ENCODE measurements around the gene CDYL.

The CDYL gene

DNA sequence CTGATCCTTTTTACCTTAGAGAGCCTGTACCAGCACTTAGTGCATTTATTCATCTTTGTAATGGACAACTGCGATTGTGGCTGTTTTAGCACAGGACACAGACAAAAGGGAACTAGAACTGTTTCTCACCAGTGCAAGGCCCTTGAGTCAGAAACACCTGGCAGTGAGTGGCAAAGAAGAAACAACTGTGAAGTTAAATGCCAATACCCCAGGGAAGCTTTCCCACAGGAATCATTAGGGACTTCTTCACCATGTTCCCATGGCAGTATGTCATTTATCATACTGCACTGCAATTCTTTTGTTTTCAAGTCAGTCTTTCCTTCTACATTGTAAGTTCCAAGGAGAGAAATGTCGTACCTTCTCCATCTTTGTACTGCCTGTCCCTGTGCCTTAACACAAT lies 28.6 kb upstream of the CDYL start:
- H3K4me3 ChIP-seq (ENCODE audit: low read length), result no peak overlapping the region
- no peaks in the 10 kb centered on the region for H3K36me3 ChIP-seq (ENCODE audit: insufficient read depth, low read length)
- H3K27me3 ChIP-seq (ENCODE audit: control insufficient read depth, insufficient read depth, low read length), result peaks cover 5% of the 10 kb centered on the region
- H3K4me2 ChIP-seq (ENCODE audit: low read length), result no peak overlapping the region
- H3K9me3 ChIP-seq (replicated peaks; ENCODE audit: low read length), result no peaks in the 10 kb centered on the region
- no peaks in the 10 kb centered on the region for H3K4me1 ChIP-seq (ENCODE audit: control insufficient read depth, insufficient read depth, low read length)
- no peak overlapping the region for H3K9ac ChIP-seq (ENCODE audit: low read depth, low read length)

DNA sequence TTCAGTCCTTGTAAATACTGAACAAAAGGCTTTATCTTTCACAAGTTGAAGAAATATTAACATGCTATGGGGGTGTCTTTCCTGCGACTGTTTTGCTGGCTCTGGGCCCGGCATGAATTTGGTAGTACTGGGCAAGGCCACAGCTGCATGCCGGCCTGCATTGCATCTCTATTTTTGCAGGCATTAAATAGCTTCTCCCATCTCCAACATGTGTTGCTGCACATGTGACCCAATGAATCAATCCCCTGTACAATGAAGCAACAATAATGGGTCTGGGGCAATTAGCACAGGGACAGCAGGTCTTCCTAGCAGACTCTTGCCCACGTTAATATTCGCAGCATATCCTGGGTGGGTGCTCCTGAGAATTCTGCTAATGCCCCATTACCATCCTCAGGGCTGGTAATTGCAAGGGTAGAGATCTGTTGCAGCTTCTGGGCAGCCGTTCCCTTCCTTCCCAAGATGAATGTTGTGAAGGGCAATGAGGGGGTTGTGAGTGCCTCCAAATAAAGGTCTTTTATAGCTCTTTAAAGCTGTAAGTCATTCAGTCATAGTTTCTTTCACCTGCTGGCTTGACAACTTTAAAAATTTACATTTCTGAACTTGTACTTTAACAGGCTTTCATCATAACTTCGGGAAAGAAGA lies 24.3 kb upstream of the CDYL start:
- H3K27me3 ChIP-seq (ENCODE audit: control insufficient read depth, insufficient read depth, low read length), result no peaks in the 10 kb centered on the region
- H3K4me1 ChIP-seq (ENCODE audit: control insufficient read depth, insufficient read depth, low read length), result no peaks in the 10 kb centered on the region
- H3K4me3 ChIP-seq (ENCODE audit: low read length), result no peak overlapping the region
- no peak overlapping the region for H3K9ac ChIP-seq (ENCODE audit: low read depth, low read length)
- no peak overlapping the region for H3K4me2 ChIP-seq (ENCODE audit: low read length)
- H3K36me3 ChIP-seq (ENCODE audit: insufficient read depth, low read length), result no peaks in the 10 kb centered on the region
- H3K9me3 ChIP-seq (replicated peaks; ENCODE audit: low read length), result no peaks in the 10 kb centered on the region

DNA sequence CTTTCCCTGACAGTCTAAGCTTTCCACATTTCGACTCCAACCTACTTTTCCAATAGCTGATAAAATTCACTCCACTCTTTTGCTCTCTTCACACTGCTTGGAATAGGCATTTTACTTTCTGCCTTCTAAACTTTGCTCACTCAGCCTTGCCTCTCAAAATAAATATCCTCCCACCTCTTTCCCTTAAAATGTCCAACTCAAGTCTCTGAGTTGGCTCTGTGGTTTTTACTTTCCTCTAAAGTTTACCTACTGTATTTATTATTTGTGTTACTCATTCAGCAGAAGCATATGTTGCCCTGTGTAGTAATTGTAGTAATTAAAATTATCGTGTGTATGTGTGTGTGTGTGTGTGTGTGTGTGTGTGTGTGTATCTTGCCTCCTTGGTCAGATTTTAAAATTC lies 20.0 kb upstream of the CDYL start:
- peaks cover 4% of the 10 kb centered on the region for H3K27me3 ChIP-seq (ENCODE audit: control insufficient read depth, insufficient read depth, low read length)
- no peaks in the 10 kb centered on the region for H3K9me3 ChIP-seq (replicated peaks; ENCODE audit: low read length)
- H3K9ac ChIP-seq (ENCODE audit: low read depth, low read length), result no peak overlapping the region
- no peak overlapping the region for H3K4me2 ChIP-seq (ENCODE audit: low read length)
- H3K4me1 ChIP-seq (ENCODE audit: control insufficient read depth, insufficient read depth, low read length), result no peaks in the 10 kb centered on the region
- H3K4me3 ChIP-seq (ENCODE audit: low read length), result no peak overlapping the region
- H3K36me3 ChIP-seq (ENCODE audit: insufficient read depth, low read length), result no peaks in the 10 kb centered on the region

DNA sequence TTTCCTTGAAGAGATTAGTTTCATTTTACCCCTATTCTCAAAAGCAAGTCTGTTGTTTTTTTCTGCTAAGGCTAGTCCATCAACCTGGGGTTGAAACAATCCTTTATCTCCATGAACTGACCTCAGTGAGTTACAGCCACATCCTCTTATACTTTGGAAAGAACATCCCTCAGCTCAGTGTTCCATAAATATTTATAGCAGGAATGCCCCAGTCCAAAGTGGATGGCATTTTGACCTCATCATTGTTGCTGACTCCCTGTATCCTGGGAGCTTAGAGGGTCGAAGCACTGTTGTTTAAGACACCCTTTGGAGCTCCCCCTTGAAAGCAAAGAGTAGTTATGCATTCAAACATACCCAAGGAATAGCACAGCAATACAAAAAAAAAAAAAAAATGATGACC lies 16.2 kb upstream of the CDYL start:
- peaks cover 4% of the 10 kb centered on the region for H3K27me3 ChIP-seq (ENCODE audit: control insufficient read depth, insufficient read depth, low read length)
- no peak overlapping the region for H3K9ac ChIP-seq (ENCODE audit: low read depth, low read length)
- no peaks in the 10 kb centered on the region for H3K4me1 ChIP-seq (ENCODE audit: control insufficient read depth, insufficient read depth, low read length)
- peaks cover 8% of the 10 kb centered on the region for H3K9me3 ChIP-seq (replicated peaks; ENCODE audit: low read length)
- no peak overlapping the region for H3K4me2 ChIP-seq (ENCODE audit: low read length)
- no peaks in the 10 kb centered on the region for H3K36me3 ChIP-seq (ENCODE audit: insufficient read depth, low read length)
- H3K4me3 ChIP-seq (ENCODE audit: low read length), result no peak overlapping the region

DNA sequence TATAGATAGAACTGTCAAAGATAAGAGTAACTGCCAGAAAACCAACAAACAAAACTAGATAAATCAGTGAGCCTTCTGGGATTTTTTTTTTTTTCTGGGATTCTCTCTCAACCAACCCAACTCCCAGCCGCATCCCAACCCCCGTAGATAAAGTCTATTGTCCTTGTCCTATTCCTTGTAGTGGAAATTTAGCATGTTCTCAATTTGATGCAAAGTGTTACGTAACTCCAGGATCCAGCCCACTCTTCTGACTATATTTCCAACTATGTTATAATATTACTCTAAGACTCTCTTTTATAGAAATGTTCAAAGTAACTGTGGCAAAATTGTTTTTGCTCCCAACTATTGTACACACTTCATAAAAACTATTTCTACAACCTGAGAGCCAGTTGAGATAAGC lies 15.4 kb upstream of the CDYL start:
- H3K4me3 ChIP-seq (ENCODE audit: low read length), result no peak overlapping the region
- H3K9me3 ChIP-seq (replicated peaks; ENCODE audit: low read length), result peaks cover 8% of the 10 kb centered on the region
- H3K4me1 ChIP-seq (ENCODE audit: control insufficient read depth, insufficient read depth, low read length), result no peaks in the 10 kb centered on the region
- no peak overlapping the region for H3K4me2 ChIP-seq (ENCODE audit: low read length)
- H3K36me3 ChIP-seq (ENCODE audit: insufficient read depth, low read length), result no peaks in the 10 kb centered on the region
- H3K27me3 ChIP-seq (ENCODE audit: control insufficient read depth, insufficient read depth, low read length), result peaks cover 4% of the 10 kb centered on the region
- H3K9ac ChIP-seq (ENCODE audit: low read depth, low read length), result no peak overlapping the region

DNA sequence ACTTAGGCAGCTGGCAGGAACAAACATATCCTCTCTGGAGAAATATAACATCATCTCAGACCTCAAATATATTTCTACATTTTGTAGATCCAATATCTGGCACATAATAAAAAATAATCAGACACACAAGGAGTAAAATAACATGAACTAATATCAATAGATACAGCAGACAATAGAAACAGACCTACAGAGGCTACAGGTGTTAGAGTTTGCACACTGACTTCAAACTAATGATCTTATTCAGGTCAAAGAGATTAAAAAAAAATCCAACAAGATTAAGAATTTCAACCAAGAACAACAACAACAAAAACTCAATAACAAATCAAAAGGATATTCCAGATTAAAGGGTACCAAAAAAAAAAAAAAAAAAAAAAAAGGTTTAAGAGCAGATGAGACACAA lies 13.9 kb upstream of the CDYL start:
- Histone ChIP-seq H3K36me3 (ENCODE audit: insufficient read depth, low read length) (no peaks in the 10 kb centered on the region), H3K4me3 (ENCODE audit: low read length) (no peak overlapping the region), H3K9ac (ENCODE audit: low read depth, low read length) (no peak overlapping the region), H3K9me3 (replicated peaks; ENCODE audit: low read length) (peaks cover 8% of the 10 kb centered on the region), H3K4me2 (ENCODE audit: low read length) (no peak overlapping the region), H3K27me3 (ENCODE audit: control insufficient read depth, insufficient read depth, low read length) (peaks cover 4% of the 10 kb centered on the region), H3K4me1 (ENCODE audit: control insufficient read depth, insufficient read depth, low read length) (no peaks in the 10 kb centered on the region)

DNA sequence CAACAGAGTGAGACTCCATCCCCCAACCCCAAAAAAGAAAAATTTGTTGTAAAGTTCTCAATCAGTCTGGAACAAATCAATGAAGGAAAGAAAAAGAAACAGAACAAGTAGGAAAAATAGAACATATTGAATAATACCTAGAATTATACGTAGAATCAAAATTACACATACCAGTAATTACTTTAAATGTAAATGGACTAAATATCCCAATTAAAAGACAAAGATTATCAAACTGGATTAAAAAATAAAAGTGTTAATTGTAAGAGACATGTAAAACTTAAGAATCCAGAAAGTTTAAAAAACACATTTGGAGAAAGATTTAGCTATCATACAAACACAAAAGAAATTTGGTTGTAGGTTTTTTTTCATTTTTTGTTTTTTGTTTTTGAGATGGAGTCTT lies 12.3 kb upstream of the CDYL start:
- peaks cover 4% of the 10 kb centered on the region for H3K27me3 ChIP-seq (ENCODE audit: control insufficient read depth, insufficient read depth, low read length)
- no peak overlapping the region for H3K4me2 ChIP-seq (ENCODE audit: low read length)

DNA sequence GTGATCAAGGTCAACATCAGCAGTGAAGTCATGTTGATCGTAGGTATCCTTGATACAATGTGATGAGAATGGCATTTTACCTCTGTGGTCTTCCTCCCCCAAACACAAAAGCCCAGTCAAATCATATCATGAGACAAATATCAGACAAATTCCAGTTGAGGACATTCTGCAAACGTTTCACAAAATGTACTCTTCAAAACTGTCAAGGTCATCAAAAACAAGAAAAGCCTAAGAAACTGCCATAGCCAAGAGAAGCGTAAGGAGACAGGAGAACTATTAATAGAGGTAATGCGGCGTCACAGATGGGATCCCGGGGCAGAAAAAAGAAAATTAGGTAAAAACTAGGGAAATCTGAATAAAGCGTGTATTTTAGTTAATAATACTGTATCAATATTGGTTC lies 7.4 kb upstream of the CDYL start:
- Histone ChIP-seq H3K36me3 (ENCODE audit: insufficient read depth, low read length) (no peaks in the 10 kb centered on the region), H3K9me3 (replicated peaks; ENCODE audit: low read length) (no peaks in the 10 kb centered on the region), H3K4me2 (ENCODE audit: low read length) (no peak overlapping the region), H3K4me3 (ENCODE audit: low read length) (no peak overlapping the region), H3K9ac (ENCODE audit: low read depth, low read length) (no peak overlapping the region), H3K27me3 (ENCODE audit: control insufficient read depth, insufficient read depth, low read length) (peaks cover 13% of the 10 kb centered on the region), H3K4me1 (ENCODE audit: control insufficient read depth, insufficient read depth, low read length) (no peaks in the 10 kb centered on the region)

More for the DNA sequence above, 12.3 kb upstream of the CDYL start:
- Histone ChIP-seq H3K4me1 (ENCODE audit: control insufficient read depth, insufficient read depth, low read length) (no peaks in the 10 kb centered on the region), H3K9ac (ENCODE audit: low read depth, low read length) (no peak overlapping the region), H3K4me3 (ENCODE audit: low read length) (no peak overlapping the region), H3K36me3 (ENCODE audit: insufficient read depth, low read length) (no peaks in the 10 kb centered on the region), H3K9me3 (replicated peaks; ENCODE audit: low read length) (peaks cover 8% of the 10 kb centered on the region)

DNA sequence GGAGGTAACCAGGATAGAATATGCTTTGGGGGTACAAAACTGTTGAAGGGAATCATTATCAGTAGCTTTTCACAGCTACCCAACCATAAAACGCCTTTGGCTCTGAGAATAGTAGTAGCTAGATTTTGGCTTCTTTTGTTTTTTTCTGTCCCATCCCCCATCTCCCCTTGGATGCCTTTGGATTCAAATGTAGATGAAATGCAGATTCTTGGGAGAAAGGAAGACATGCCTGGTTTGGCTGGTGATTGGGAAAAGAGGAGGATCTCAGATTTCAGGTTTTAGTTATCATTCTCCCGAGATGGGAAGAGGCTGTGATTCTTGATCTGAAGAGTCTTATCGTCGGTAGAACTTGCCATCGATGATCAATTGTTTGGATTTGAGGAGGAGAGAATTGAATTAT lies 3.5 kb upstream of the CDYL start:
- Histone ChIP-seq H3K4me3 (ENCODE audit: low read length) (no peak overlapping the region), H3K36me3 (ENCODE audit: insufficient read depth, low read length) (no peaks in the 10 kb centered on the region), H3K4me1 (ENCODE audit: control insufficient read depth, insufficient read depth, low read length) (peaks cover 3% of the 10 kb centered on the region), H3K9me3 (replicated peaks; ENCODE audit: low read length) (no peaks in the 10 kb centered on the region), H3K4me2 (ENCODE audit: low read length) (no peak overlapping the region), H3K9ac (ENCODE audit: low read depth, low read length) (no peak overlapping the region), H3K27me3 (ENCODE audit: control insufficient read depth, insufficient read depth, low read length) (peaks cover 21% of the 10 kb centered on the region)

DNA sequence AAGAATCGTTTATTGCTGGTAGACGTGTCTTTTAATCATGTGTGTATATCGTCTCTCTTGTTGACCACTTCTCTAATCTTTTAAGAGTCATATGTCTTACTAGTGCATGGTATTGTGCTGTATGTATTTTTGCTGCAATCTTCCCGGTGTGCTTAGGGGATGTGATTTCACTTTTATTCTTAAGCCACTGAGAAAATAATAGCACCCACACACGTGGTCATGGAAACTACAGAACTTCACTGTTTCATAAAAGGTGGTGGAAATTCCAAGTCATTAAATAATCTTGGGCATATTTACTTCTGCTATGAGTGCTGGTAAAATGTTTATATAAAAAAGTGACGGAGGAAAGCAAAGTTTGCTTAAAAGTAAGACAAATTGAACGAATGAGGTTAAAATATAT lies 3.0 kb upstream of the CDYL start:
- peaks cover 6% of the 10 kb centered on the region for H3K4me1 ChIP-seq (ENCODE audit: control insufficient read depth, insufficient read depth, low read length)
- H3K36me3 ChIP-seq (ENCODE audit: insufficient read depth, low read length), result no peaks in the 10 kb centered on the region
- no peak overlapping the region for H3K9ac ChIP-seq (ENCODE audit: low read depth, low read length)
- H3K27me3 ChIP-seq (ENCODE audit: control insufficient read depth, insufficient read depth, low read length), result peaks cover 21% of the 10 kb centered on the region
- H3K4me2 ChIP-seq (ENCODE audit: low read length), result no peak overlapping the region
- no peaks in the 10 kb centered on the region for H3K9me3 ChIP-seq (replicated peaks; ENCODE audit: low read length)
- no peak overlapping the region for H3K4me3 ChIP-seq (ENCODE audit: low read length)

DNA sequence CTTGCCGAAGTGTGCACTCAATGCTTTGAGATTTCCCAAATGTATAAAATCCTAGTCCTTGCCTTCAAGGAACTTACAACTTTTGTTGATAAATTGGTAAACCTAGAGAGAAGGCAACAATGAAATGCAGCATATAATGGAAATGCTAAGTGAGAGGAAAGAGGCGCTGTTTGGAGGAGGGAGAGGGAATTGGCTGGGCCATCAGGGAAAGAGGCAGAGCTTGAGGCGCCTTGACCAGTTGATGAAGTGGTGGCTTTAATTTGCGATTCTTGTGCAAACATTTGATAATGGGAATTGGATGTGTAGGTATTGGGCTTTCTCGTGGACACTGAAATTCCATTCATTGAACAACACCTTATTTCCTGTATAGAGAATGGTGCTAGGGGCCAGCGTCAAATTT lies 1.9 kb upstream of the CDYL start:
- H3K4me1 ChIP-seq (ENCODE audit: control insufficient read depth, insufficient read depth, low read length), result peaks cover 6% of the 10 kb centered on the region
- H3K27me3 ChIP-seq (ENCODE audit: control insufficient read depth, insufficient read depth, low read length), result peaks cover 21% of the 10 kb centered on the region
- no peaks in the 10 kb centered on the region for H3K9me3 ChIP-seq (replicated peaks; ENCODE audit: low read length)
- H3K36me3 ChIP-seq (ENCODE audit: insufficient read depth, low read length), result no peaks in the 10 kb centered on the region
- no peak overlapping the region for H3K4me3 ChIP-seq (ENCODE audit: low read length)
- no peak overlapping the region for H3K4me2 ChIP-seq (ENCODE audit: low read length)
- H3K9ac ChIP-seq (ENCODE audit: low read depth, low read length), result no peak overlapping the region

DNA sequence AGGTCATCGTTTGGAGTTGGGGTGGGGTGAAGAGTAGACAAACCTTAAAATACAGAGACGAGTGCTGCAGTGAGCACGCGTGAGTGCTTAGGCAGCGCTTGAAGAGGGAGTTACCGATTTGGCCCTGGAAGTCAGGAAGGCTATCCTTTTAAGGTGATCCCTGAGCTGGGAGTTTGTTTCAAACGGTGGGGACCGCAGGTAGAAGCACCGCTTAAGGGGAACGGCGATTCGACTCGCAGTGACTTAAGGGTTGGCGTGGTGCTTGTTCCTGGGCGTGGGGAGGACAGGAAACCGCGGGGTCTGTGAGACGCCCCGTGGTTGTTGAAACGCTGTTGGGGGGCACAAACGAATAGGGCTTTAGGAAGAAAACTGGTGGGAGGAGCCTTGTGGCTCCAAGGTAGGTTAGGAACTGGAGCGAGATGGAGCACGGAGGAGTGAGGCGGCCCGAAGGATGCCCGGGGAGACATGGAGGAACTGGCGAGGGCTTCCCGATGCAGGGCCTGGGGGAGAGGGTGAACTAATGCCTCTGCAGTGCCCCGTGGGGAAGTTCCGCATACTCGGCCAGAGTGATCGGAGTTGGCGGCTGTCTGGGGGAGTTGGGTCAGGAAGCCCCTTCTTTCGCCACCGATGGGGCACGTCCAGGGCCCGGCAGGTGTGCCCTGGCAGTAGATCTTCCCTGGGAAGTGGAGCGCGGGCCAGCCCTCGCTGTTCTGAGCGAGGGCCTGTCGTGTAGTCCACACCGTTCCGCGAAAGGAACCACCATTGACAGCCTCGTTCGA lies 1.3 kb upstream of the CDYL start:
- peaks cover 21% of the 10 kb centered on the region for H3K27me3 ChIP-seq (ENCODE audit: control insufficient read depth, insufficient read depth, low read length)
- peak overlapping the region; percentile 69 for H3K4me2 ChIP-seq (ENCODE audit: low read length)
- H3K9ac ChIP-seq (ENCODE audit: low read depth, low read length), result no peak overlapping the region
- peak overlapping the region; percentile 64 for H3K4me3 ChIP-seq (ENCODE audit: low read length)
- H3K36me3 ChIP-seq (ENCODE audit: insufficient read depth, low read length), result no peaks in the 10 kb centered on the region
- H3K4me1 ChIP-seq (ENCODE audit: control insufficient read depth, insufficient read depth, low read length), result peaks cover 6% of the 10 kb centered on the region
- no peaks in the 10 kb centered on the region for H3K9me3 ChIP-seq (replicated peaks; ENCODE audit: low read length)
